Parathyroid adenoma (tissue), 2 donors: ENCODE results near the gene PLAAT4.

Experiments
- H2AFZ ChIP-seq: fragments of 300-600 bp; sonication (generic); one replicate; pipeline ENCODE4 v1.7.0; 2017; ENCODE audit warnings: antibody characterized with exemption, mild to moderate bottlenecking
- H3K27ac ChIP-seq: fragments of 300-600 bp; sonication (generic); one replicate; pipeline ENCODE4 v1.7.0; 2017
- H3K27me3 ChIP-seq: fragments of 300-600 bp; sonication (generic); one replicate; pipeline ENCODE4 v1.7.0; 2017; ENCODE audit warnings: low read length; ENCODE audit not compliant: control insufficient read depth, insufficient read depth
- H3K36me3 ChIP-seq: fragments of 300-600 bp; sonication (generic); one replicate; pipeline ENCODE4 v1.7.0; 2017; ENCODE audit warnings: low read length; ENCODE audit not compliant: control insufficient read depth, insufficient read depth
- H3K4me1 ChIP-seq: fragments of 300-600 bp; sonication (generic); one replicate; pipeline ENCODE4 v1.7.0; 2017; ENCODE audit warnings: control low read depth
- H3K4me2 ChIP-seq: fragments of 300-600 bp; sonication (generic); one replicate; pipeline ENCODE4 v1.7.0; 2017; ENCODE audit warnings: low read length
- H3K4me3 ChIP-seq: fragments of 300-600 bp; sonication (generic); one replicate; pipeline ENCODE4 v1.7.0; 2017; ENCODE audit warnings: low read depth, low read length
- H3K79me2 ChIP-seq: fragments of 300-600 bp; sonication (generic); one replicate; pipeline ENCODE4 v1.7.0; 2017; ENCODE audit warnings: control low read depth
- H3K9ac ChIP-seq: fragments of 300-600 bp; sonication (generic); one replicate; pipeline ENCODE4 v1.7.0; 2017; ENCODE audit warnings: mild to moderate bottlenecking
- H3K9me3 ChIP-seq: fragments of 300-600 bp; sonication (generic); one replicate; pipeline ENCODE4 v1.7.0; 2017; ENCODE audit warnings: low read length; ENCODE audit not compliant: control insufficient read depth
- CTCF ChIP-seq: fragments of 300-600 bp; sonication (generic); IDR thresholded peaks from one replicate; pipeline ENCODE4 v1.7.0; 2017; ENCODE audit warnings: antibody characterized with exemption, mild to moderate bottlenecking
- donor health status: primary hyperparathyroidism.

PLAAT4 gene

GRCh38 chr11:63567044-63567840 is 30.6 kb downstream of the PLAAT4 start:
- Histone ChIP-seq H3K9ac (no peak overlapping the region), H2AFZ (no peak overlapping the region), H3K36me3 (no peaks in the 10 kb centered on the region), H3K4me1 (no peaks in the 10 kb centered on the region), H3K4me2 (peak overlapping the region; percentile 6), H3K79me2 (no peaks in the 10 kb centered on the region), H3K27ac (no peak overlapping the region), H3K4me3 (no peak overlapping the region), H3K9me3 (no peaks in the 10 kb centered on the region), H3K27me3 (no peaks in the 10 kb centered on the region)
- TF ChIP-seq CTCF = no peak

GRCh38 chr11:63569570-63569969 is 33.0 kb downstream of the PLAAT4 start:
- Histone ChIP-seq H3K79me2 (no peaks in the 10 kb centered on the region), H3K4me2 (no peak overlapping the region), H3K9ac (no peak overlapping the region), H3K36me3 (no peaks in the 10 kb centered on the region), H3K27ac (no peak overlapping the region), H3K27me3 (no peaks in the 10 kb centered on the region), H3K9me3 (no peaks in the 10 kb centered on the region), H2AFZ (no peak overlapping the region), H3K4me3 (no peak overlapping the region), H3K4me1 (no peaks in the 10 kb centered on the region)
- TF ChIP-seq CTCF = no peak

GRCh38 chr11:63572026-63572688 is 35.5 kb downstream of the PLAAT4 start:
- no peaks in the 10 kb centered on the region for H3K9me3 ChIP-seq
- no peak overlapping the region for H2AFZ ChIP-seq
- no peaks in the 10 kb centered on the region for H3K27me3 ChIP-seq
- no peak overlapping the region for H3K4me2 ChIP-seq
- no peak overlapping the region for H3K4me3 ChIP-seq
- H3K79me2 ChIP-seq = no peaks in the 10 kb centered on the region
- no peak for TF ChIP-seq CTCF
- H3K36me3 ChIP-seq = no peaks in the 10 kb centered on the region
- peaks cover 4% of the 10 kb centered on the region for H3K4me1 ChIP-seq
- H3K27ac ChIP-seq = no peak overlapping the region
- H3K9ac ChIP-seq = no peak overlapping the region

GRCh38 chr11:63573881-63574855 is 37.6 kb downstream of the PLAAT4 start:
- Histone ChIP-seq H3K4me1 (peaks cover 4% of the 10 kb centered on the region), H3K4me2 (no peak overlapping the region), H3K9ac (no peak overlapping the region), H3K36me3 (no peaks in the 10 kb centered on the region), H3K27me3 (no peaks in the 10 kb centered on the region), H3K4me3 (no peak overlapping the region), H3K27ac (peak overlapping the region; percentile 53), H3K79me2 (no peaks in the 10 kb centered on the region), H2AFZ (peak overlapping the region; percentile 42), H3K9me3 (no peaks in the 10 kb centered on the region)
- TF ChIP-seq CTCF = no peak
